ENCODE measurements around the gene NECTIN4. TPM values are rescaled to one million over a fixed set of nuclear protein-coding genes. Genes with fewer than 3 reads are reported as not detected.

NECTIN4 gene
- total RNA-seq, 3 donors from 2014 or later, result 1.6 to 5.4 (median 4.6) TPM

GRCh38 chr1:161059293-161059692 lies 30.1 kb downstream of the NECTIN4 start:
- H3K9me3 ChIP-seq, result no peaks in the 10 kb centered on the region
- intact Hi-C loops (cut with DNase I, micrococcal nuclease), result no loop called here
- H3K4me1 ChIP-seq (ENCODE audit: low read depth), result peaks cover 3% of the 10 kb centered on the region
- no peak for TF ChIP-seq CTCF (IDR thresholded peaks at IDR 0.05)
- H3K4me3 ChIP-seq, result no peak overlapping the region
- H3K36me3 ChIP-seq (ENCODE audit: low read depth), result no peaks in the 10 kb centered on the region
- no peak for ATAC-seq
- no peak for DNase-seq

- Histone ChIP-seq H3K4me1 (ENCODE audit: low read depth) (peaks cover 3% of the 10 kb centered on the region), H3K36me3 (ENCODE audit: low read depth) (no peaks in the 10 kb centered on the region), H3K4me3 (no peak overlapping the region), H3K9me3 (no peaks in the 10 kb centered on the region)
- TF ChIP-seq CTCF (IDR thresholded peaks at IDR 0.05), result no peak
- intact Hi-C loops (cut with DNase I, micrococcal nuclease), result no loop called here
- ATAC-seq (no peak), DNase-seq (no peak)
Measured at GRCh38 chr1:161054805-161055204, 34.6 kb downstream of the NECTIN4 start.

GRCh38 chr1:161054232-161054631 lies 35.1 kb downstream of the NECTIN4 start:
- ATAC-seq, result no peak
- H3K4me3 ChIP-seq, result no peak overlapping the region
- H3K9me3 ChIP-seq, result peaks cover 2% of the 10 kb centered on the region
- no peaks in the 10 kb centered on the region for H3K4me1 ChIP-seq (ENCODE audit: low read depth)
- no peaks in the 10 kb centered on the region for H3K36me3 ChIP-seq (ENCODE audit: low read depth)
- intact Hi-C loops (cut with DNase I, micrococcal nuclease), result no loop called here
- DNase-seq, result no peak
- no peak for TF ChIP-seq CTCF (IDR thresholded peaks at IDR 0.05)

GRCh38 chr1:161052899-161053298 lies 36.5 kb downstream of the NECTIN4 start:
- ATAC-seq (no peak), DNase-seq (no peak)
- Histone ChIP-seq H3K36me3 (ENCODE audit: low read depth) (no peaks in the 10 kb centered on the region), H3K4me3 (no peak overlapping the region), H3K4me1 (ENCODE audit: low read depth) (no peaks in the 10 kb centered on the region), H3K9me3 (peaks cover 3% of the 10 kb centered on the region)
- TF ChIP-seq CTCF (IDR thresholded peaks at IDR 0.05), result no peak
- intact Hi-C loops (cut with DNase I, micrococcal nuclease), result no loop called here

GRCh38 chr1:161051219-161051618 lies 38.1 kb downstream of the NECTIN4 start:
- no peak for ATAC-seq
- no peak for TF ChIP-seq CTCF (IDR thresholded peaks at IDR 0.05)

More at GRCh38 chr1:161051219-161051618, 38.1 kb downstream of the NECTIN4 start:
- DNase-seq, result no peak
- intact Hi-C loops (cut with DNase I, micrococcal nuclease), result no loop called here
- Histone ChIP-seq H3K4me3 (no peak overlapping the region), H3K9me3 (peaks cover 3% of the 10 kb centered on the region), H3K4me1 (ENCODE audit: low read depth) (no peaks in the 10 kb centered on the region), H3K36me3 (ENCODE audit: low read depth) (no peaks in the 10 kb centered on the region)

All from mucosa of descending colon (tissue), 3 donors.